ENCODE data around the gene PCDH9. TPM values are rescaled to one million over a fixed set of nuclear protein-coding genes. Genes with fewer than 3 reads are reported as not detected.

PCDH9 gene
- total RNA-seq, 1 donor from 2014 or later, result 10.4 TPM

DNA sequence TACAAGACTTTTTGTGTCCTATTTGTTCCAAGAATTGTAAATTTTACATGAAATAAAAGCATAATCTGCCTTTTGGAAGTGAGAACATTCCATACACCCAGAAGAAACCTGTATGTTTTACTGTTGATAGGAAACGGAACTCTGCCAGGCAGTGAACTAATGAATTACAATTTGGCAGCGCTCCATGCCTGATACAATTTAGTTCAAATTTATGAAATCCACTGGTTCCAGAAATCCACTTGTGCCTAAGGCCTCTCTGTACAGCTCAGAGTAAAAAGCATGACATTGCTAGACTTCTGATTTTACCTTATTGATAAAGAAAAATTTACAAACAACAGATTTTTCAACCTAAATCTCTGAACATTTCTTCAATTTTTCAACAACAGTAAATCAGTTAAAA is 78.1 kb downstream of the PCDH9 start:
- no peak overlapping the region for H3K9ac ChIP-seq (ENCODE audit: low read length)
- H3K4me1 ChIP-seq (ENCODE audit: insufficient read depth, low read length), result peaks cover 11% of the 10 kb centered on the region
- H3K9me3 ChIP-seq (ENCODE audit: insufficient read depth, low read depth, low read length), result no peaks in the 10 kb centered on the region
- no peaks in the 10 kb centered on the region for H3K36me3 Mint-ChIP-seq (ENCODE audit: low read depth, unreplicated experiment)
- TF ChIP-seq, protein P1, sequence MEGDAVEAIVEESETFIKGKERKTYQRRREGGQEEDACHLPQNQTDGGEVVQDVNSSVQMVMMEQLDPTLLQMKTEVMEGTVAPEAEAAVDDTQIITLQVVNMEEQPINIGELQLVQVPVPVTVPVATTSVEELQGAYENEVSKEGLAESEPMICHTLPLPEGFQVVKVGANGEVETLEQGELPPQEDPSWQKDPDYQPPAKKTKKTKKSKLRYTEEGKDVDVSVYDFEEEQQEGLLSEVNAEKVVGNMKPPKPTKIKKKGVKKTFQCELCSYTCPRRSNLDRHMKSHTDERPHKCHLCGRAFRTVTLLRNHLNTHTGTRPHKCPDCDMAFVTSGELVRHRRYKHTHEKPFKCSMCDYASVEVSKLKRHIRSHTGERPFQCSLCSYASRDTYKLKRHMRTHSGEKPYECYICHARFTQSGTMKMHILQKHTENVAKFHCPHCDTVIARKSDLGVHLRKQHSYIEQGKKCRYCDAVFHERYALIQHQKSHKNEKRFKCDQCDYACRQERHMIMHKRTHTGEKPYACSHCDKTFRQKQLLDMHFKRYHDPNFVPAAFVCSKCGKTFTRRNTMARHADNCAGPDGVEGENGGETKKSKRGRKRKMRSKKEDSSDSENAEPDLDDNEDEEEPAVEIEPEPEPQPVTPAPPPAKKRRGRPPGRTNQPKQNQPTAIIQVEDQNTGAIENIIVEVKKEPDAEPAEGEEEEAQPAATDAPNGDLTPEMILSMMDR (IDR thresholded peaks at IDR 0.05; ENCODE audit: insufficient read depth, low read depth, low read length), result no peak
- TF ChIP-seq EZH2 (IDR thresholded peaks at IDR 0.05; ENCODE audit: insufficient read depth, low read length), result no peak
- no peaks in the 10 kb centered on the region for H4K20me1 ChIP-seq (ENCODE audit: insufficient read depth, low read length)
- H3K4me3 Mint-ChIP-seq (ENCODE audit: unreplicated experiment), result no peak overlapping the region
- H3K36me3 ChIP-seq (ENCODE audit: insufficient read depth, low read length), result no peaks in the 10 kb centered on the region
- H2AFZ ChIP-seq (ENCODE audit: low read depth, low read length), result no peak overlapping the region
- no peaks in the 10 kb centered on the region for H3K79me2 ChIP-seq (ENCODE audit: insufficient read depth, low read length)
- no peak for DNase-seq (ENCODE audit: low read depth)
- FAIRE-seq, result no peak
- H3K27me3 Mint-ChIP-seq (ENCODE audit: low read depth, unreplicated experiment), result no peaks in the 10 kb centered on the region
- no peaks in the 10 kb centered on the region for H3K27me3 ChIP-seq (ENCODE audit: insufficient read depth, low read length)
- H3K4me2 ChIP-seq (ENCODE audit: low read length), result no peak overlapping the region
- H3K4me1 Mint-ChIP-seq (ENCODE audit: low read depth, unreplicated experiment), result peaks cover 15% of the 10 kb centered on the region
- H3K9me3 Mint-ChIP-seq (ENCODE audit: unreplicated experiment), result no peaks in the 10 kb centered on the region
- no peak overlapping the region for H3K4me3 ChIP-seq (ENCODE audit: insufficient read depth, low read depth, low read length)
- no peak overlapping the region for H3K27ac Mint-ChIP-seq (ENCODE audit: unreplicated experiment)
- H3K27ac ChIP-seq (ENCODE audit: low read depth, low read length), result no peak overlapping the region

DNA sequence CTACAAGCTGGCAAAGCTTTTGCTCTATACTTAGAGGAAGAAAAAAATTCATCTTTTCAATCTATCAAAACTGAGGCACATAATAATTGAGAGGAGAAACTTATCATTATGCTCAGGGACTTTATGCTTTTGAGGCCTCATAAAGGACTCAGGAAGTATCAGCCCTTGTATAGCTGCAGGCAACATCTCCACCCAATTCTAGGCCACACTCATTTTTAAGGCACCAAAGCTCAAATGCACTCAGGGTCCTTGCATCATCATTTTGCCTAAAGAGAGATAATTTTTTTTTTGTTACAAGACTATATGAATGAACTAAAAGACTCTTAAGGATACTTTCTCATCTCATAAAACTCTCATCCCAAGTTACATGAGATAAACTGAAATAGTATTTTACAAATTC is 78.5 kb downstream of the PCDH9 start:
- no peaks in the 10 kb centered on the region for H3K27me3 Mint-ChIP-seq (ENCODE audit: low read depth, unreplicated experiment)
- no peaks in the 10 kb centered on the region for H3K9me3 Mint-ChIP-seq (ENCODE audit: unreplicated experiment)
- Histone ChIP-seq H3K9ac (ENCODE audit: low read length) (no peak overlapping the region), H2AFZ (ENCODE audit: low read depth, low read length) (no peak overlapping the region), H4K20me1 (ENCODE audit: insufficient read depth, low read length) (no peaks in the 10 kb centered on the region), H3K27ac (ENCODE audit: low read depth, low read length) (no peak overlapping the region), H3K9me3 (ENCODE audit: insufficient read depth, low read depth, low read length) (no peaks in the 10 kb centered on the region), H3K4me1 (ENCODE audit: insufficient read depth, low read length) (peaks cover 15% of the 10 kb centered on the region), H3K79me2 (ENCODE audit: insufficient read depth, low read length) (no peaks in the 10 kb centered on the region), H3K36me3 (ENCODE audit: insufficient read depth, low read length) (no peaks in the 10 kb centered on the region), H3K4me3 (ENCODE audit: insufficient read depth, low read depth, low read length) (no peak overlapping the region), H3K4me2 (ENCODE audit: low read length) (no peak overlapping the region), H3K27me3 (ENCODE audit: insufficient read depth, low read length) (no peaks in the 10 kb centered on the region)
- no peak overlapping the region for H3K27ac Mint-ChIP-seq (ENCODE audit: unreplicated experiment)
- DNase-seq (ENCODE audit: low read depth) (no peak), FAIRE-seq (no peak)
- H3K4me3 Mint-ChIP-seq (ENCODE audit: unreplicated experiment), result no peak overlapping the region
- TF ChIP-seq, protein P1 (IDR thresholded peaks at IDR 0.05; ENCODE audit: insufficient read depth, low read depth, low read length), result no peak
- no peak for TF ChIP-seq EZH2 (IDR thresholded peaks at IDR 0.05; ENCODE audit: insufficient read depth, low read length)
- no peaks in the 10 kb centered on the region for H3K36me3 Mint-ChIP-seq (ENCODE audit: low read depth, unreplicated experiment)
- H3K4me1 Mint-ChIP-seq (ENCODE audit: low read depth, unreplicated experiment), result peaks cover 19% of the 10 kb centered on the region

DNA sequence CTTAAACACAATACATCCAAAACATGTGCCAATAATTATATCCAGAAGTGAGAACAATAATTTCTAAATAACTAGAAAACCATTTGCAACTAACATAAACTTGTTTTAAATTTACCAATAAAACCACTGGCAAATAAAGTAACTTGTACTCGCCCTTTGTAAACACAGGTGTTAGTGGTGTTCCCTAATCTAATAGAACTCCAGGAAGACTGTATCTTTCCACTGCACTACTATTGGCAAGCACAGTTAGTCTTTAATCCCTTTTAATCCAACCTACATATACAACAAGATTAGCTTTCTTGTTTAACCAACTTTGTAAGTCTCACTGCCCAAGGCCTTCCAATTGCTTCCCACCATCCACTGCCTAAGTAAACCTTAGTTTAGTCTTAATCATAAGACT is 79.5 kb downstream of the PCDH9 start:
- Mint-ChIP-seq H3K27ac (ENCODE audit: unreplicated experiment) (no peak overlapping the region), H3K9me3 (ENCODE audit: unreplicated experiment) (no peaks in the 10 kb centered on the region), H3K4me3 (ENCODE audit: unreplicated experiment) (no peak overlapping the region), H3K27me3 (ENCODE audit: low read depth, unreplicated experiment) (no peaks in the 10 kb centered on the region), H3K36me3 (ENCODE audit: low read depth, unreplicated experiment) (no peaks in the 10 kb centered on the region), H3K4me1 (ENCODE audit: low read depth, unreplicated experiment) (peaks cover 24% of the 10 kb centered on the region)
- peaks cover 17% of the 10 kb centered on the region for H3K4me1 ChIP-seq (ENCODE audit: insufficient read depth, low read length)
- no peak overlapping the region for H3K4me2 ChIP-seq (ENCODE audit: low read length)
- H3K9ac ChIP-seq (ENCODE audit: low read length), result no peak overlapping the region
- DNase-seq (ENCODE audit: low read depth) (no peak), FAIRE-seq (no peak)
- H3K79me2 ChIP-seq (ENCODE audit: insufficient read depth, low read length), result no peaks in the 10 kb centered on the region
- H4K20me1 ChIP-seq (ENCODE audit: insufficient read depth, low read length), result no peaks in the 10 kb centered on the region
- H2AFZ ChIP-seq (ENCODE audit: low read depth, low read length), result no peak overlapping the region
- no peaks in the 10 kb centered on the region for H3K36me3 ChIP-seq (ENCODE audit: insufficient read depth, low read length)
- no peaks in the 10 kb centered on the region for H3K27me3 ChIP-seq (ENCODE audit: insufficient read depth, low read length)
- no peak overlapping the region for H3K4me3 ChIP-seq (ENCODE audit: insufficient read depth, low read depth, low read length)
- no peaks in the 10 kb centered on the region for H3K9me3 ChIP-seq (ENCODE audit: insufficient read depth, low read depth, low read length)
- TF ChIP-seq, protein P1 (IDR thresholded peaks at IDR 0.05; ENCODE audit: insufficient read depth, low read depth, low read length), result no peak
- TF ChIP-seq EZH2 (IDR thresholded peaks at IDR 0.05; ENCODE audit: insufficient read depth, low read length), result no peak
- H3K27ac ChIP-seq (ENCODE audit: low read depth, low read length), result no peak overlapping the region

Data from astrocyte (in vitro differentiated cells and primary cell).